HG03521 (cell line): ENCODE data around the gene RPLP2.

Experiments used
- ATAC-seq: cut with Tn5 transposase; IDR thresholded peaks from one replicate; pipeline ENCODE4 v1.9.1; 2021; ENCODE audit warnings: mild to moderate bottlenecking, moderate library complexity; ENCODE audit not compliant: unreplicated experiment

Gene RPLP2

GRCh38 chr11:809287-810039 is at the start of gene RPLP2:
Gene RPLP2 (plus strand): TSS chr11:809967. CDS start chr11:810235, 268 bp downstream.
- peak; percentile 66 for ATAC-seq

- ATAC-seq, result no peak
Observed at GRCh38 chr11:760236-760635, 49.5 kb upstream of the RPLP2 start.

DNA sequence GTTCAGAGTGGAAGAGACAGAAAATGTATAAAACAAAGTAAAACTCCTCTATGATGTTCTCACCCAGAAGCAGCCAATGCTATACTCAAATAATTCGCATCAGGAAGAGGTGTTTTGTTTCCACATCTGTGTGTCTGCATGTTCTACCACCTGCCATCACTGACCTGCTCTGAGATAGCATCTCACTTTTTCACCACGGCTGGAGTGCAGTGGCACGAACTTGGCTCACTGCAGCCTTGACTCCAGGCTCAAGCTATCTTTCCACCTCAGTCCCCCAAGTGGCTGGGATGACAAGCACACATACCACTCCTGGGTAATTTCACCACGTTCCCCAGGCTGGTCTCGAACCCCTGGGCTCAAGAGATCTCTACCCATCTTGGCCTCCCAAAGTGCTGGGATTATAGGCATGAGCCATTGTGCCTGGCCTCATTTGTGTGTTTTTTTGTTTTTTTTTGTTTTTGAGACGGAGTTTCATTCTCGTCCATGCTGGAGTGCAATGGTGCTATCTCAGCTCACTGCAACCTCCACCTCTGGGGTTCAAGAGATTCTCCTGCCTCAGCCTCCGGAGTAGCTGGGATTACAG is 48.1 kb upstream of the RPLP2 start:
- no peak for ATAC-seq

GRCh38 chr11:762421-763072 is 47.2 kb upstream of the RPLP2 start:
- ATAC-seq, result no peak

GRCh38 chr11:763073-763463 is 46.7 kb upstream of the RPLP2 start:
- no peak for ATAC-seq

- ATAC-seq, result no peak
Observed at GRCh38 chr11:763549-764321, 46.0 kb upstream of the RPLP2 start.

DNA sequence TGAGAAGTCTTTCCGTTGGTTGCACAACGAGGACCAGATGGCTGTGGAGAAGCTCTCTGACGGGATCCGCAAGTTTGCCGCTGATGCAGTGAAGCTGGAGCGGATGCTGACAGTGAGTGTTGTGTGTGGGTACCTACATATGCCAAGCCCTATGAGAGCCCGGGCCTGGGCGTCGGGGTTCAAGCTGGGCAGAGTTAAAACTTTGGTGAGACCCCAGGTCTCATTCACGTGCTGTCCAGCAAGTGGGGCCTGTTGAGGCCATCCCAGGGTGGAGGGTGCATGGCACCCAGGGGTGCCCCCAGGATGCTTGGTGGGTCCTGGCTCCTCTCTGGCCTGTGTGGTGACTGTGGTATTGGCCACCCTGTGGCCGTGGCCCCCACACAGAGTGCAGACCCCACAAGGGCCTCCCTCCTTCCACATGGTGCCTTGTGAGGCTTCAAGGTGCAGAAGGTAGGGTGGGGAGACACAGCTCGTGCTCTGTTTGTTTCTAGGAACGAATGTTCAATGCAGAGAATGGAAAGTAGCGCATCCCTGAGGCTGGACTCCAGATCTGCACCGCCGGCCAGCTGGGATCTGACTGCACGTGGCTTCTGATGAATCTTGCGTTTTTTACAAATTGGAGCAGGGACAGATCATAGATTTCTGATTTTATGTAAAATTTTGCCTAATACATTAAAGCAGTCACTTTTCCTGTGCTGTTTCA is 45.3 kb upstream of the RPLP2 start:
- ATAC-seq, result no peak

GRCh38 chr11:765025-765801 is 44.6 kb upstream of the RPLP2 start:
- ATAC-seq, result no peak

DNA sequence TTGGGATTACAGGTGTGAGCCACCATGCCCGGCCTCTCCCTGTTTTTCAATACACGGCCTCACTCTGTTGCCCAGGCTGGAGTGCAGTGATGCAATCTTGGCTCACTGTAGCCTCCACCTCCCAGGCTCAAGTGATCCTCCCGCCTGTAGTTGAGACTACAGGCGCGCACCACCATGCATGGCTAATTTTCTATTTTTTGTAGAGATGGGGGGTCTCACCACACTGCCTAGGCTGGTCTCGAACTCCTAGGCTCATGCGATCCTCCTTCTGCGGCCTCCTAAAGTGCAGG is 44.0 kb upstream of the RPLP2 start:
- no peak for ATAC-seq

GRCh38 chr11:766106-766935 is 43.4 kb upstream of the RPLP2 start:
- ATAC-seq, result no peak

DNA sequence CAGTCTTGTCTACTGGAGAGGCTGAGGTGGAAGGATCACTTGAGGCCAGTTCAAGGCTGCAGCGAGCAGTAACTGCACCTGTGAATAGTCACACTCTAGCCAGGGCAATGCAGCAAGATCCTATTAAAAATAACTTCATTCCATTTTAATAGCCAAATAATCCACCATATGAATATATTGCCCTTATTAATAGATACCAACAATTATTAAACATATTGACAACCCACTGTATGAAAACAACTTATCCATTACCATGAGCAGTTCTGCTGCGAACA is 42.9 kb upstream of the RPLP2 start:
- ATAC-seq, result no peak

DNA sequence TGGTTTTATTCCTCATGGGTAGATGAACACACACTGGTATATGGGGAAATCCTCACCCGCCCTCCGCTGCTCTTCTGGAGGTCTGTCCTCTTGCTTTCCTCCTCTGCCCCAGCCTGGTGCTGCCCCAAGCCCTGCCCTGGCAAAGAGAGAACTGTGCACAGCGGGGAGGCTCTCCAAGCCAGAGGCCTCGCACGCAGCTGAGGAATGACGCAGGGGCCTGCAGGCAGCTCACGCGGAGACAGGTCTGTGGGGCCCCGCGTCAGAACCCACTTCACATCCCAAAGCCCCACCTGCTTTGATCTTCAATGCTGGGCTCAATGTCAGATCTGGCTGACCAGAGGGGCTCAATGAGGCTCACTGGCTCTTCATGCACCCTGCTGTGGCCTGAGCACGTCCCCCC is 42.5 kb upstream of the RPLP2 start:
- ATAC-seq, result no peak

GRCh38 chr11:769887-770641 is 39.7 kb upstream of the RPLP2 start:
- no peak for ATAC-seq

DNA sequence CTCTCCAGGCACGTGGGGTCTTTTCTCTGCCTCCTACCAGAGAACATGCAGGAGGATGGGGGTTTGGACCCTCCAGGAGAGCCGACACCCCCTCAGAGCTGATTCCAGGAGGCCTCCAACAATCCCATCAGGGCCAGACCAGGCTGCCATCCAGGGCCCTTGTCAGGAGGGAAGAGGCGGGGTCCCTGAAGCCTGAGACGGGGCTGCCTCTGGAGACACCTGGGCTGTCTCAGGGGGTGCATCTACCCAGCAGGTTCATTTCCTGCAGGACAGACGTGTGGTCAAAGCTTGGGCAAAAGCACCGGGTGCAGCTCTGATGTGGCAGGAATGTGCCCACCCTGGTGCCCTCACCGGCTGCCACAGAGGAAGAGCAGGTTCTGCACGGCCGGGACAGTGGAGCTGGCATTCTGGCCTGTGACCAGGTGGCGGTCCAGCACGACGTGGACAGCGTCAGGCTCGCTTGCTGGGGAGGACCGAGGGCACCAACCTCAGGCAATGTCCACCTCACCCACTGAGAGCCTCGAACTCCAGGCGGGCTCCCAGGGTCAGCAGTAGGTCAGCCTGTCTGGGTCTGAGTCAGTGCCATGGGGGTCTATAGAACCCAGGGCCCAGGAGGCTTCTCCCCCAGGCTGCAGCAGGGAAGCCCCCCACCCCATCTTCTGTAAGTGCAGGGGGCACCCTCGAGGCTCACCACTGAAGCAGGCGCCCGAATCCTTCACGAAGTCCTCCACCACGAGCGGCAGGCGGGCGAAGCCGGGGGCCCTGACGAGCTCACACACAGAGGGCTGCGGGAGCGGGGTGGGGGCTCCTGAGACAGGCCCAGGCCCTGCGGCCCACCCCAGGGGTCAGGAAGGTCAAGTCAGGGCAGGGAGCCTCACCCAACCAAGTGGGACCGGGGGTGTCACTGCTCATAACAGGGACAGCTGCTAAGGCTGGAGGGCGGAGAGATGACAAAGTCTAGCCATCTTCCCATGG is 38.8 kb upstream of the RPLP2 start:
- ATAC-seq, result no peak

DNA sequence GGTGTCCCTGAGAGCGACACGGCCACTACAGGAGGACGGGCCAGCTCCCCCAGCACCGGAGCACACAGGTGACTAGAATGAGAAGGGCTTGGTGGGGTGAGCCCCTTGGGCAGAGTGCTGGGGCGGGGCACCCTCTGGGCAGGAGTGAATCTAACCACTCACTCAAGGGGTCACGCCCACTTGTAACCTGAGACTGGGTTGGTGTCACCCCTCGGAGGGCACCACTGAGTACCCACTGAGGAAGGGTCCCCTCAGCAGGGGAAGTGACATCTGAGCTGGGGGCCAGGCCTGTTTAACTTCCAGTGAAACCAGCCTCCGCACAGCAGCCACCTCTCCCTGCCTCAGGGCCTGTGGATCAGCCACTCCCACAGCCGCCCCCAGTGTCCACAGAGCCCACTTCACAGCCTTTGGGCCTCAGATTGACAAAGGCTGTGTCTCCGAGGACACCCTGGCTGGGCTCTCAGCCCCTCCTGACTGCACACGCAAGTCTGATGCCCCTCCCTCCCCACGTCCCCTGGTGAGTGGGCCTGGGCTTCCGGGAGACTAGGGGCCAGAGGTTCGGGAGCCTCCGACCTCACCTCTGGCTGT is 38.1 kb upstream of the RPLP2 start:
- ATAC-seq, result no peak

- ATAC-seq, result no peak
Observed at GRCh38 chr11:772429-773390, 37.1 kb upstream of the RPLP2 start.
